GM18519 (cell line): ENCODE results near the gene RPLP2.

Experiments
- ATAC-seq: cut with Tn5 transposase; IDR thresholded peaks from one replicate; pipeline ENCODE4 v1.9.1; 2021; ENCODE audit warnings: mild to moderate bottlenecking, moderate library complexity; ENCODE audit not compliant: unreplicated experiment, low FRiP score

The RPLP2 gene

GRCh38 chr11:790721-791564 is 18.8 kb upstream of the RPLP2 start:
- no peak for ATAC-seq

GRCh38 chr11:791658-792534 is 17.9 kb upstream of the RPLP2 start:
- ATAC-seq = no peak

GRCh38 chr11:792535-792821 is 17.3 kb upstream of the RPLP2 start:
- no peak for ATAC-seq

GRCh38 chr11:792873-793272 is 16.9 kb upstream of the RPLP2 start:
- ATAC-seq = no peak

- no peak for ATAC-seq
These were observed 16.2 kb upstream of the RPLP2 start for GRCh38 chr11:793556-793955.

GRCh38 chr11:794013-794765 is 15.6 kb upstream of the RPLP2 start:
- ATAC-seq = no peak

GRCh38 chr11:794766-795633 is 14.8 kb upstream of the RPLP2 start:
- ATAC-seq = no peak

- no peak for ATAC-seq
These were observed 13.9 kb upstream of the RPLP2 start for GRCh38 chr11:795634-796564.

- ATAC-seq = no peak
These were observed 13.0 kb upstream of the RPLP2 start for GRCh38 chr11:796565-797295.

GRCh38 chr11:797296-798092 is 12.3 kb upstream of the RPLP2 start:
- peak; percentile 20 for ATAC-seq

- peak; percentile 42 for ATAC-seq
These were observed 11.6 kb upstream of the RPLP2 start, which contains the start of gene SLC25A22 for GRCh38 chr11:798093-798713. TSS of gene SLC25A22 (minus strand) at chr11:798281. CDS start at chr11:795006, 3,275 bp downstream.

GRCh38 chr11:799641-800316 is 10.0 kb upstream of the RPLP2 start:
- no peak for ATAC-seq

GRCh38 chr11:800473-800872 is 9.3 kb upstream of the RPLP2 start:
- no peak for ATAC-seq

- ATAC-seq = no peak
These were observed 8.5 kb upstream of the RPLP2 start for GRCh38 chr11:801097-801780.

GRCh38 chr11:802018-802617 is 7.6 kb upstream of the RPLP2 start:
- no peak for ATAC-seq
